ENCODE data around the gene EMC9. TPM values are rescaled to one million over a fixed set of nuclear protein-coding genes. Genes with fewer than 3 reads are reported as not detected.
A peak's percentile ranks its signal among the peaks of the same experiment; 100 is the strongest.

Gene EMC9
- total RNA-seq, 1 donor from 2014 or later = 22.6 TPM

- POLR2A ChIA-PET = interaction anchor here (0.6 to 1.4 kb wide), 4 partner anchors 14 to 49 kb away, joined by 3 to 5 read pairs (median 4); partner anchors contain the start of genes IRF9 and PSME1
- CTCF ChIA-PET = no interaction called here
- Mint-ChIP-seq H3K27me3 (no peaks in the 10 kb centered on the region), H3K4me3 (no peak overlapping the region), H3K36me3 (ENCODE audit: low read depth) (peaks cover 73% of the 10 kb centered on the region), H3K9me3 (no peaks in the 10 kb centered on the region), H3K4me1 (peaks cover 25% of the 10 kb centered on the region), H3K27ac (no peak overlapping the region)
- ATAC-seq (ENCODE audit: low read depth) (no peak), DNase-seq (no peak)
- no peak for TF ChIP-seq CTCF (IDR thresholded peaks at IDR 0.05)
- intact Hi-C loops (cut with micrococcal nuclease) = no loop called here
These were observed 43.6 kb upstream of the EMC9 start for GRCh38 chr14:24185026-24185425.

- H3K4me1 Mint-ChIP-seq = peaks cover 27% of the 10 kb centered on the region
- CTCF ChIA-PET = no interaction called here
- POLR2A ChIA-PET = interaction anchor here (0.9 to 1.4 kb wide), 3 partner anchors 13 to 38 kb away, joined by 4 to 5 read pairs (median 4); partner anchors contain the start of gene IRF9
- ATAC-seq (ENCODE audit: low read depth) = no peak
- H3K36me3 Mint-ChIP-seq (ENCODE audit: low read depth) = peaks cover 77% of the 10 kb centered on the region
- intact Hi-C loops (cut with micrococcal nuclease) = no loop called here
- H3K9me3 Mint-ChIP-seq = no peaks in the 10 kb centered on the region
- H3K27ac Mint-ChIP-seq = no peak overlapping the region
- H3K4me3 Mint-ChIP-seq = no peak overlapping the region
- no peak for TF ChIP-seq CTCF (IDR thresholded peaks at IDR 0.05)
- H3K27me3 Mint-ChIP-seq = no peaks in the 10 kb centered on the region
- no peak for DNase-seq
These were observed 42.9 kb upstream of the EMC9 start for GRCh38 chr14:24184104-24184970.

GRCh38 chr14:24183014-24183481, 41.7 kb upstream of the EMC9 start:
- TF ChIP-seq CTCF (IDR thresholded peaks at IDR 0.05) = no peak
- H3K4me3 Mint-ChIP-seq = no peak overlapping the region
- H3K4me1 Mint-ChIP-seq = peaks cover 18% of the 10 kb centered on the region
- intact Hi-C loops (cut with micrococcal nuclease) = no loop called here
- DNase-seq (no peak), ATAC-seq (ENCODE audit: low read depth) (no peak)
- no peaks in the 10 kb centered on the region for H3K27me3 Mint-ChIP-seq
- peaks cover 82% of the 10 kb centered on the region for H3K36me3 Mint-ChIP-seq (ENCODE audit: low read depth)
- ChIA-PET CTCF (no interaction called here), POLR2A (interaction anchor here (1.2 to 1.6 kb wide), 2 partner anchors 11 to 22 kb away, joined by 3 to 5 read pairs; partner anchors contain the start of genes IRF9 and REC8)
- H3K27ac Mint-ChIP-seq = no peak overlapping the region
- H3K9me3 Mint-ChIP-seq = no peaks in the 10 kb centered on the region

- CTCF ChIA-PET = no interaction called here
- H3K9me3 Mint-ChIP-seq = no peaks in the 10 kb centered on the region
- peak overlapping the region; percentile 4 for H3K27ac Mint-ChIP-seq
- intact Hi-C loops (cut with micrococcal nuclease) = no loop called here
- peaks cover 88% of the 10 kb centered on the region for H3K36me3 Mint-ChIP-seq (ENCODE audit: low read depth)
- H3K27me3 Mint-ChIP-seq = no peaks in the 10 kb centered on the region
- TF ChIP-seq CTCF (IDR thresholded peaks at IDR 0.05) = no peak
- ATAC-seq (ENCODE audit: low read depth) (no peak), DNase-seq (no peak)
- POLR2A ChIA-PET = interaction anchor here (1.2 to 1.6 kb wide), 2 partner anchors 10 to 21 kb away, joined by 3 to 5 read pairs; partner anchors contain the start of genes IRF9 and REC8
- H3K4me3 Mint-ChIP-seq = no peak overlapping the region
- peaks cover 12% of the 10 kb centered on the region for H3K4me1 Mint-ChIP-seq
These were observed 40.9 kb upstream of the EMC9 start for GRCh38 chr14:24182110-24182882.
